Left ventricle myocardium superior (tissue), 1 donor: ENCODE data around the gene SNRNP200. TPM values are rescaled to one million over a fixed set of nuclear protein-coding genes. Genes with fewer than 3 reads are reported as not detected.
"Not testable (repeated sequence)": the region's sequence is repeated elsewhere in the genome, so short reads cannot be mapped to it uniquely, and the experiment has no call there.

Source experiments
- ATAC-seq: fragments of 200-7000 bp; cut with Tn5 transposase; one replicate; pipeline ENCODE4 v1.9.1; 2020; ENCODE audit warnings: mild to moderate bottlenecking, moderate library complexity
- DNase-seq: peaks from one replicate; pipeline ENCODE4 v3.0.0-alpha.2; 2020
- intact Hi-C: fragments of 100-400 bp; cut with micrococcal nuclease; formaldehyde crosslinking; loops from one replicate; pipeline ENCODE4 v1.11.0; 2022
- total RNA-seq: library from RNA; stranded (reverse); fragmentation: NEBNext Ultra II Directional; extraction: Animal tissue kit (Norgen Biotek cat#: 25700); gene quantifications from one replicate; pipeline ENCODE4 v1.2.1, GENCODE V29; 2021
- donor health status: DM: no; HTN: yes; CAD: no; lungs with severe emphysema.

SNRNP200 gene
- total RNA-seq, 1 donor from 2014 or later: 55.3 TPM

GRCh38 chr2:96258166-96259022 is 47.0 kb downstream of the SNRNP200 start:
- intact Hi-C loops: loop anchor here (5.0 kb wide), 1 partner anchor 51 kb away; the partner anchor contains the start of gene STARD7
- ATAC-seq (peak; percentile 66), DNase-seq (peak; percentile 54)

GRCh38 chr2:96257744-96258143 is 47.6 kb downstream of the SNRNP200 start:
- intact Hi-C loops: loop anchor here (5.0 kb wide), 1 partner anchor 50 kb away; the partner anchor contains the start of gene STARD7
- ATAC-seq, DNase-seq: not testable (repeated sequence)

- DNase-seq (no peak), ATAC-seq (no peak)
- intact Hi-C loops: loop anchor here (5.0 kb wide), 1 partner anchor 49 kb away; the partner anchor contains the start of gene STARD7
Measured at GRCh38 chr2:96256611-96257113, 48.7 kb downstream of the SNRNP200 start.

- DNase-seq: no peak
- ATAC-seq: peak; percentile 3
Measured at GRCh38 chr2:96254571-96254970, 50.8 kb downstream of the SNRNP200 start.

GRCh38 chr2:96253006-96253405 is 52.3 kb downstream of the SNRNP200 start:
- ATAC-seq (peak; percentile 47), DNase-seq (no peak)
- intact Hi-C loops: no loop called here

More at GRCh38 chr2:96254571-96254970, 50.8 kb downstream of the SNRNP200 start:
- intact Hi-C loops: no loop called here

GRCh38 chr2:96252526-96252925 is 52.8 kb downstream of the SNRNP200 start:
- no peak for DNase-seq
- intact Hi-C loops: no loop called here
- peak; percentile 2 for ATAC-seq

GRCh38 chr2:96251721-96252292 is 53.5 kb downstream of the SNRNP200 start:
- ATAC-seq (peak; percentile 76), DNase-seq (peak; percentile 70)
- intact Hi-C loops: no loop called here

GRCh38 chr2:96250188-96250587 is 55.2 kb downstream of the SNRNP200 start:
- ATAC-seq (no peak), DNase-seq (no peak)
- intact Hi-C loops: no loop called here

- DNase-seq: no peak
Measured at GRCh38 chr2:96249654-96250053, 55.7 kb downstream of the SNRNP200 start.

GRCh38 chr2:96248624-96249023 is 56.7 kb downstream of the SNRNP200 start:
- intact Hi-C loops: no loop called here

More at GRCh38 chr2:96249654-96250053, 55.7 kb downstream of the SNRNP200 start:
- peak; percentile 8 for ATAC-seq
- intact Hi-C loops: no loop called here

GRCh38 chr2:96247896-96248295 is 57.5 kb downstream of the SNRNP200 start:
- ATAC-seq: no peak
- intact Hi-C loops: no loop called here

More at GRCh38 chr2:96248624-96249023, 56.7 kb downstream of the SNRNP200 start:
- DNase-seq (no peak), ATAC-seq (no peak)

GRCh38 chr2:96247009-96247408 is 58.3 kb downstream of the SNRNP200 start:
- DNase-seq (no peak), ATAC-seq (no peak)
- intact Hi-C loops: no loop called here

More at GRCh38 chr2:96247896-96248295, 57.5 kb downstream of the SNRNP200 start:
- no peak for DNase-seq

- DNase-seq (no peak), ATAC-seq (no peak)
- intact Hi-C loops: no loop called here
Measured at GRCh38 chr2:96245609-96246390, 59.5 kb downstream of the SNRNP200 start.

- intact Hi-C loops: no loop called here
- ATAC-seq (no peak), DNase-seq (no peak)
Measured at GRCh38 chr2:96243843-96244242, 61.5 kb downstream of the SNRNP200 start.

- peak; percentile 52 for ATAC-seq
- intact Hi-C loops: no loop called here
- no peak for DNase-seq
Measured at GRCh38 chr2:96241900-96242611, 63.3 kb downstream of the SNRNP200 start.

- intact Hi-C loops: no loop called here
- DNase-seq (no peak), ATAC-seq (no peak)
Measured at GRCh38 chr2:96241227-96241626, 64.1 kb downstream of the SNRNP200 start.

- intact Hi-C loops: no loop called here
- no peak for DNase-seq
- ATAC-seq: peak; percentile 77
Measured at GRCh38 chr2:96240341-96241038, 64.9 kb downstream of the SNRNP200 start.

GRCh38 chr2:96239745-96240264 is 65.5 kb downstream of the SNRNP200 start:
- peak; percentile 64 for ATAC-seq
- intact Hi-C loops: no loop called here
- no peak for DNase-seq
